Measurements from ENCODE around the gene LGR4. TPM values are rescaled to one million over a fixed set of nuclear protein-coding genes. Genes with fewer than 3 reads are reported as not detected.

The LGR4 gene
- total and polyA plus RNA-seq, 9 of the 15 experiments (the other 6 are each of a cell fraction or from before 2014, with no cell fraction given), result 0.94 to 10.1 (median 5.8) TPM

- 52% methylated on average over 5 of the region's 5 CpGs for WGBS (ENCODE audit: insufficient coverage, low coverage, missing lambda C conversion rate)
- H3K79me2 ChIP-seq (ENCODE audit: control insufficient read depth, insufficient read depth, low read length), result no peaks in the 10 kb centered on the region
- ATAC-seq, result peak; percentile 5; the same call in 1 of the 3 replicates
- peak in 3 of 4 experiments; percentile 19 to 52 (median 25) for DNase-seq (ENCODE audit: extremely low read depth in 1 of 4, low spot score in 3 of 4)
- ChIA-PET POLR2A (interaction anchor here (0.7 to 1.6 kb wide), 3 partner anchors 29 to 182 kb away, joined by 3 to 4 read pairs (median 3); no protein-coding TSS in a partner anchor), CTCF (ENCODE audit: low intra/inter-chr PET ratio) (no interaction called here)
- BruUV-seq (replicated peaks), result no TSS peak
- H3K4me2 ChIP-seq (ENCODE audit: insufficient read depth, low read length), result no peak overlapping the region
- H2AFZ ChIP-seq (ENCODE audit: low read depth, low read length), result no peak overlapping the region
- intact Hi-C loops (cut with micrococcal nuclease), result loop anchor here (2.0 kb wide), 2 partner anchors 29 to 81 kb away; partner anchors contain the start of gene LGR4
- no peaks in the 10 kb centered on the region for H3K9me3 ChIP-seq (replicated peaks; ENCODE audit: control insufficient read depth, insufficient read depth, low read depth, low read length)
- H3K27ac ChIP-seq (ENCODE audit: extremely low read depth, low read depth, low read length), result no peak overlapping the region
- no peak overlapping the region for H3K4me3 ChIP-seq
- no peaks in the 10 kb centered on the region for H3K9me1 ChIP-seq (ENCODE audit: control insufficient read depth, insufficient read depth, low read length)
- H3K27me3 ChIP-seq (ENCODE audit: control insufficient read depth in 2 of 2, insufficient read depth in 2 of 2, low read length in 2 of 2), result no peaks in the 10 kb centered on the region
- H4K20me1 ChIP-seq (replicated peaks; ENCODE audit: control insufficient read depth, insufficient read depth, low read length), result no peaks in the 10 kb centered on the region
- in situ Hi-C loops (cut with MboI), result no loop called here
- no peak overlapping the region for H3K9ac ChIP-seq (ENCODE audit: insufficient read depth in 1 of 2, low read depth in 2 of 2, low read length in 2 of 2)
- no peak for FAIRE-seq
- H3K36me3 ChIP-seq (ENCODE audit: control insufficient read depth, insufficient read depth, low read length), result no peaks in the 10 kb centered on the region
- peaks cover 5 to 47% of the 10 kb centered on the region in 2 experiments for H3K4me1 ChIP-seq (replicated peaks in 1 of 2; ENCODE audit: control insufficient read depth in 2 of 2, insufficient read depth in 2 of 2, low read length in 2 of 2)
- TF ChIP-seq HDAC2 (IDR thresholded peaks at IDR 0.05) (peak; percentile 54; the same call in 1 of the 2 replicates), ESRRA (IDR thresholded peaks at IDR 0.05; ENCODE audit: borderline replicate concordance, low read depth) (peak; percentile 90), MEIS2 (IDR thresholded peaks at IDR 0.05; ENCODE audit: partially characterized antibody) (peak; percentile 27), SMARCE1 (IDR thresholded peaks at IDR 0.05) (peak; percentile 65; the same call in 1 of the 2 replicates), FOXA3 (CRISPR knock-in tag; conservative IDR thresholded peaks at IDR 0.05 in 1 of 2, IDR thresholded peaks at IDR 0.05 in 1 of 2) (no peak), SMARCA4 (IDR thresholded peaks at IDR 0.05) (peak; percentile 53; the same call in 1 of the 2 replicates), ZNF239 (CRISPR knock-in tag; IDR thresholded peaks at IDR 0.05) (no peak), DPF2 (IDR thresholded peaks at IDR 0.05) (peak; percentile 59), FOSL1 (tag; conservative IDR thresholded peaks at IDR 0.05) (peak; percentile 72), ZNF143 (CRISPR knock-in tag; IDR thresholded peaks at IDR 0.05) (no peak), DACH1 (IDR thresholded peaks at IDR 0.05; ENCODE audit: partially characterized antibody) (peak; percentile 52), ZEB2 (IDR thresholded peaks at IDR 0.05) (peak; percentile 16; the same call in 1 of the 2 replicates), JUND (IDR thresholded peaks at IDR 0.05; ENCODE audit: borderline replicate concordance, low read depth, low read length) (peak; percentile 80; the same call in 1 of the 2 replicates), JUND (tag; IDR thresholded peaks at IDR 0.05; ENCODE audit: borderline replicate concordance, low read depth, low read length) (no peak; the same call in 2 of the 3 replicates), ARID1B (IDR thresholded peaks at IDR 0.05) (peak; percentile 49; the same call in 1 of the 2 replicates), NBN (IDR thresholded peaks at IDR 0.05; ENCODE audit: low read depth) (no peak), KDM1A (IDR thresholded peaks at IDR 0.05) (peak in 1 of 2 experiments; percentile 18; a peak in 1 of 4 replicates), NCOA1 (IDR thresholded peaks at IDR 0.05; ENCODE audit: low read depth) (no peak), AFF1 (IDR thresholded peaks at IDR 0.05; ENCODE audit: low read depth in 1 of 2, partially characterized antibody in 2 of 2) (no peak), ZNF274 (IDR thresholded peaks at IDR 0.05; ENCODE audit: borderline replicate concordance, low read depth, low read length) (no peak), CBFA2T3 (IDR thresholded peaks at IDR 0.05) (peak; percentile 47)
Observed at GRCh38 chr11:27391331-27392015, 81.1 kb downstream of the LGR4 start.
